CD14-positive monocyte (primary cell): Measurements from ENCODE around the gene ISY1. TPM values are rescaled to one million over a fixed set of nuclear protein-coding genes. Genes with fewer than 3 reads are reported as not detected.
"Not testable (repeated sequence)": the region's sequence is repeated elsewhere in the genome, so short reads cannot be mapped to it uniquely, and the experiment has no call there.

Experiments used
- DNase-seq, 3 donors: peaks; one replicate each; pipeline ENCODE4 v3.0.0-alpha.2; 2011 to 2022
- H2AFZ ChIP-seq: 2 replicates; pipeline ENCODE4 v1.6.0; 2012; ENCODE audit warnings: mild to moderate bottlenecking, low read depth, low read length, inconsistent platforms; ENCODE audit not compliant: insufficient read depth, poor library complexity, severe bottlenecking
- H3K27ac ChIP-seq, 2 donors: 1 replicate in 1 of 2; 2 replicates in 1 of 2; pipeline ENCODE4 v1.5.1; 2012 to 2013; ENCODE audit warnings: low read length in 2 of 2, control low read depth in 1 of 2, inconsistent platforms in 1 of 2, low read depth in 1 of 2, mild to moderate bottlenecking in 1 of 2
- H3K27me3 ChIP-seq, 2 donors: one replicate each; pipeline versions ENCODE4 v1.6.0 to v1.6.1; 2011 to 2013; ENCODE audit warnings: low read length in 2 of 2; ENCODE audit not compliant: control insufficient read depth in 2 of 2, insufficient read depth in 2 of 2
- H3K36me3 ChIP-seq, 2 donors: replicated peaks in 1 of 2; 1 replicate in 1 of 2; 2 replicates in 1 of 2; pipeline versions ENCODE4 v1.5.1 to v1.6.1; 2012 to 2013; ENCODE audit warnings: low read length in 2 of 2, control low read depth in 1 of 2, inconsistent platforms in 1 of 2, mild to moderate bottlenecking in 1 of 2; ENCODE audit not compliant: insufficient read depth in 2 of 2, control insufficient read depth in 1 of 2
- H3K4me1 ChIP-seq, 2 donors: 1 replicate in 1 of 2; 2 replicates in 1 of 2; pipeline versions ENCODE4 v1.5.1 to v1.6.1; 2012 to 2013; ENCODE audit warnings: low read length in 2 of 2, control low read depth in 1 of 2, inconsistent platforms in 1 of 2, mild to moderate bottlenecking in 1 of 2, moderate library complexity in 1 of 2; ENCODE audit not compliant: insufficient read depth in 2 of 2, control insufficient read depth in 1 of 2
- H3K4me2 ChIP-seq: replicated peaks from 2 replicates; pipeline ENCODE3; 2012; ENCODE audit warnings: low read length, moderate library complexity, mild to moderate bottlenecking; ENCODE audit not compliant: poor library complexity, severe bottlenecking; ENCODE audit errors: extremely low read depth
- H3K4me3 ChIP-seq, 3 experiments: fragments of 200-600 bp in 1 of 3; sonication (generic) in 1 of 3; replicated peaks in 1 of 3; 1 replicate in 2 of 3; 2 replicates in 1 of 3; pipeline ENCODE4 v1.5.1; 2011 to 2013; ENCODE audit warnings: low read length in 3 of 3, mild to moderate bottlenecking in 3 of 3, control low read depth in 2 of 3, low read depth in 2 of 3, inconsistent platforms in 1 of 3, moderate library complexity in 1 of 3
- H3K79me2 ChIP-seq: 2 replicates; pipeline ENCODE4 v1.6.0; 2012; ENCODE audit warnings: mild to moderate bottlenecking, control low read depth, inconsistent platforms, low read length, moderate library complexity; ENCODE audit not compliant: insufficient read depth
- H3K9ac ChIP-seq: 2 replicates; pipeline ENCODE4 v1.6.0; 2017; ENCODE audit warnings: low read length, mild to moderate bottlenecking; ENCODE audit not compliant: insufficient read depth, poor library complexity, severe bottlenecking
- H3K9me3 ChIP-seq, 2 donors: replicated peaks in 1 of 2; 1 replicate in 1 of 2; 2 replicates in 1 of 2; pipeline versions ENCODE4 v1.5.1 to v1.6.1; 2012 to 2013; ENCODE audit warnings: low read length in 2 of 2, control low read depth in 1 of 2; ENCODE audit not compliant: control insufficient read depth in 1 of 2, insufficient read depth in 1 of 2
- H4K20me1 ChIP-seq: 2 replicates; pipeline ENCODE4 v1.6.0; 2012; ENCODE audit warnings: mild to moderate bottlenecking, low read length, control low read depth, moderate library complexity; ENCODE audit not compliant: insufficient read depth
- H3K27ac Mint-ChIP-seq, 7 donors: one replicate each; pipeline ENCODE4 v1.8.0; 2020; ENCODE audit warnings: mild to moderate bottlenecking in 7 of 7, mixed read lengths in 7 of 7, moderate library complexity in 6 of 7, inconsistent platforms in 2 of 7
- H3K27me3 Mint-ChIP-seq, 3 donors: one replicate each; pipeline ENCODE4 v1.8.0; 2021 to 2022; ENCODE audit warnings: low read depth in 3 of 3, mild to moderate bottlenecking in 3 of 3, mixed read lengths in 3 of 3, moderate library complexity in 3 of 3, inconsistent platforms in 1 of 3
- H3K36me3 Mint-ChIP-seq, 2 donors: one replicate each; pipeline ENCODE4 v1.8.0; 2020; ENCODE audit warnings: mixed read lengths in 2 of 2, inconsistent platforms in 1 of 2, mild to moderate bottlenecking in 1 of 2
- H3K4me1 Mint-ChIP-seq: one replicate; pipeline ENCODE4 v1.8.0; 2020; ENCODE audit warnings: mild to moderate bottlenecking, mixed read lengths
- H3K4me3 Mint-ChIP-seq, 2 donors: one replicate each; pipeline ENCODE4 v1.8.0; 2020; ENCODE audit warnings: mild to moderate bottlenecking in 2 of 2, mixed read lengths in 2 of 2, moderate library complexity in 1 of 2
- H3K9me3 Mint-ChIP-seq, 7 donors: one replicate each; pipeline ENCODE4 v1.8.0; 2020 to 2022; ENCODE audit warnings: mixed read lengths in 7 of 7, mild to moderate bottlenecking in 6 of 7, moderate library complexity in 6 of 7, inconsistent platforms in 2 of 7
- WGBS: methylation state at CpG from one replicate; pipeline ENCODE4 v1.1.5; 2013; ENCODE audit warnings: missing lambda C conversion rate; ENCODE audit not compliant: insufficient coverage; 5-methylcytosine and 5-hydroxymethylcytosine counted together
- intact Hi-C, 2 donors: fragments of 100-400 bp; cut with micrococcal nuclease; formaldehyde crosslinking; loops; one replicate each; pipeline versions ENCODE4 v1.15.0 to v1.15.1; 2023
- polyA plus RNA-seq, 3 donors: library from polyadenylated mRNA; depleted of rRNA in 1 of 3; unstranded in 2 of 3; stranded (reverse) in 1 of 3; fragments of 300-500 nt in 2 of 3; fragments of >200 nt in 1 of 3; fragmentation: Illumina TruSeq in 2 of 3; gene quantifications; 1 replicate in 2 of 3; 2 replicates in 1 of 3; pipeline ENCODE4 v1.2.3, GENCODE V29; 2012 to 2021
- TF ChIP-seq, protein P1 (sequence below): fragments of 200-600 bp; IDR thresholded peaks from one replicate; pipeline ENCODE4 v1.8.0; 2022; ENCODE audit warnings: antibody characterized with exemption, mild to moderate bottlenecking

The ISY1 gene
- polyA plus RNA-seq, 3 donors = 25.2 to 70.7 (median 67.9) TPM

DNA sequence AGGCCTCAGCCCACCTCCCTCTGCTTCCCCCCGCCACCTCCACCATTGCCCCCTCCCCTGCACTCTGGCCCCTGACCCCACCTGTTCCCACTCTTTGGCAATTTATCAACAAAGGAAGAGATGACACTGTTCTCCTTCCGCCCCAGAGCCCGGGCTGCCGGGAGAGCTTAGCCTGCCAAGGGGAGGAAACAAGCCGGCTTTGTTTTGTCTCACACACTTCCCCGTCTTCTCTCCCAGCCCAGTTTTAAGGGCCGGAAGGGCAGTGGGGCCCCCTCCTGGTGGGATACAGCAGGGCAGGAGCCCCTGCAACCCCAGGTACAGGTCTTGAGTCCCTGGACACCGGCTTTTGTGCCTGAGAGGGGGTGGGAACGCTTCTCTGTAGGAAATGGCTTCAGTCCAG, 73.0 kb downstream of the ISY1 start:
- H3K9me3 Mint-ChIP-seq, H2AFZ ChIP-seq, H3K4me2 ChIP-seq, H3K4me3 Mint-ChIP-seq, H3K27me3 Mint-ChIP-seq, DNase-seq, H3K4me3 ChIP-seq, H3K9ac ChIP-seq, H3K27ac ChIP-seq, H3K27ac Mint-ChIP-seq, H3K27me3 ChIP-seq, H3K4me1 Mint-ChIP-seq, H3K79me2 ChIP-seq, intact Hi-C loops, H3K4me1 ChIP-seq, H3K9me3 ChIP-seq: not testable (repeated sequence)
- H4K20me1 ChIP-seq = peaks cover 19% of the 10 kb centered on the region
- peaks cover 10 to 18% of the 10 kb centered on the region in 2 donors for H3K36me3 Mint-ChIP-seq
- H3K36me3 ChIP-seq = peaks cover 15% of the 10 kb centered on the region in 2 donors
- WGBS = no CpG with 5 or more reads among the region's 9 CpGs

DNA sequence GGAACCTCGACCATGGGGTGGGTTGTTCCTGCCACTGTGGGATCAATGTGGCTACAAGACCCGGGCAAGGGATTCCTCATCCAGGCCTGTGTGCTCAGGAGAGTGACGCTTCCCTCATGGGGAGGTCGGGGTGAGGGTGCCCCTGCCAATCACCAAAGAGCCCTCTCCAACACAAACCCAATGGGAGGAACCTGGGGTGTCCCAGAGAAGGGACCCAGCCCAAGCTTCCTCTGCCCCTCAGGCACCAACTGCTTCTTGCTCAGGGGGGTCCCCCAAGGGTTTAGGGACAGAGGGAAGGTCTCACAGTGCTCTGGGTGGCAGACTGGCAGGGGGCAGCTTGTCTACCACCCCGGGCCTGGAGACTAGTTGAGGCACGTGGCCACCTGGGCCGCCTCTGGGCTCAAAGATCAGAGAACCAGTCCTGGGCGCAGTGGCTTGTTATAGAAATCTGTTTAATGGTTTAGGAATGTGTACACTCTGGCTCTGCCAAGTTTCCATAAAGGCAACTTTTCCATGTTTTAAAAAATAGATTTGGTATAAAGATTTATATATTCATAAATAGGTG, 73.6 kb downstream of the ISY1 start:
- Histone ChIP-seq H3K4me2 (no peak overlapping the region), H3K36me3 (peaks cover 12% of the 10 kb centered on the region in 2 donors), H3K4me1 (no peaks in the 10 kb centered on the region), H3K9me3 (no peaks in the 10 kb centered on the region), H3K79me2 (no peaks in the 10 kb centered on the region), H2AFZ (no peak overlapping the region), H3K4me3 (no peak overlapping the region), H3K27ac (no peak overlapping the region), H3K27me3 (no peaks in the 10 kb centered on the region), H4K20me1 (peaks cover 18% of the 10 kb centered on the region), H3K9ac (no peak overlapping the region)
- 60% methylated on average over 1 of the region's 8 CpGs for WGBS
- Mint-ChIP-seq H3K4me1 (no peaks in the 10 kb centered on the region), H3K36me3 (peaks cover 9 to 12% of the 10 kb centered on the region in 2 donors), H3K4me3 (no peak overlapping the region), H3K9me3 (no peaks in the 10 kb centered on the region), H3K27ac (no peak overlapping the region), H3K27me3 (peaks cover 0 to 3% (median 0%) of the 10 kb centered on the region in 3 donors)
- TF ChIP-seq, protein P1, sequence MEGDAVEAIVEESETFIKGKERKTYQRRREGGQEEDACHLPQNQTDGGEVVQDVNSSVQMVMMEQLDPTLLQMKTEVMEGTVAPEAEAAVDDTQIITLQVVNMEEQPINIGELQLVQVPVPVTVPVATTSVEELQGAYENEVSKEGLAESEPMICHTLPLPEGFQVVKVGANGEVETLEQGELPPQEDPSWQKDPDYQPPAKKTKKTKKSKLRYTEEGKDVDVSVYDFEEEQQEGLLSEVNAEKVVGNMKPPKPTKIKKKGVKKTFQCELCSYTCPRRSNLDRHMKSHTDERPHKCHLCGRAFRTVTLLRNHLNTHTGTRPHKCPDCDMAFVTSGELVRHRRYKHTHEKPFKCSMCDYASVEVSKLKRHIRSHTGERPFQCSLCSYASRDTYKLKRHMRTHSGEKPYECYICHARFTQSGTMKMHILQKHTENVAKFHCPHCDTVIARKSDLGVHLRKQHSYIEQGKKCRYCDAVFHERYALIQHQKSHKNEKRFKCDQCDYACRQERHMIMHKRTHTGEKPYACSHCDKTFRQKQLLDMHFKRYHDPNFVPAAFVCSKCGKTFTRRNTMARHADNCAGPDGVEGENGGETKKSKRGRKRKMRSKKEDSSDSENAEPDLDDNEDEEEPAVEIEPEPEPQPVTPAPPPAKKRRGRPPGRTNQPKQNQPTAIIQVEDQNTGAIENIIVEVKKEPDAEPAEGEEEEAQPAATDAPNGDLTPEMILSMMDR = no peak
- intact Hi-C loops = no loop called here
- no peak for DNase-seq
